IMR-90 (cell line): ENCODE data around the gene PAM16. TPM values are rescaled to one million over a fixed set of nuclear protein-coding genes. Genes with fewer than 3 reads are reported as not detected.

ENCODE experiments used
- ATAC-seq: fragments of 200-7000 bp; cut with Tn5 transposase; 2 replicates; pipeline ENCODE4 v1.9.1; 2020; ENCODE audit warnings: low read depth, mild to moderate bottlenecking, moderate library complexity
- BruUV-seq: library from RNA; stranded (reverse); fragments of 400-500 nt; replicated peaks from 2 replicates; lab custom pipeline; 2021; lab: Mats Ljungman, UMichigan
- CTCF ChIA-PET: fragments of 300-600 bp; formaldehyde crosslinking; extraction: SDS; loops from one replicate; lab custom pipeline; 2021; ENCODE audit warnings: antibody characterized with exemption; lab: Yijun Ruan, JAX
- POLR2A ChIA-PET: fragments of 300-600 bp; sonication (Branson Sonifier 250); formaldehyde crosslinking; loops from one replicate; lab custom pipeline; 2022; ENCODE audit warnings: antibody characterized with exemption; ENCODE audit not compliant: unreplicated experiment; lab: Charles Lee
- DNase-seq: peaks from one replicate; pipeline ENCODE4 v3.0.0; 2013
- H2AFZ ChIP-seq: replicated peaks from 2 replicates; pipeline ENCODE3; 2013; ENCODE audit warnings: low read length, mild to moderate bottlenecking; ENCODE audit not compliant: poor library complexity
- H2AK5ac ChIP-seq: 2 replicates; pipeline ENCODE4 v1.6.1; 2013; ENCODE audit warnings: low read depth, low read length, inconsistent platforms
- H2AK9ac ChIP-seq: replicated peaks from 2 replicates; pipeline ENCODE3; 2013; ENCODE audit warnings: mild to moderate bottlenecking, low read depth, low read length, moderate library complexity; ENCODE audit not compliant: poor library complexity
- H2BK120ac ChIP-seq: 2 replicates; pipeline ENCODE4 v1.6.1; 2013; ENCODE audit warnings: low read depth, low read length, inconsistent platforms
- H2BK15ac ChIP-seq: 3 replicates; pipeline ENCODE4 v1.6.1; 2013; ENCODE audit warnings: low read depth, low read length, inconsistent platforms
- H2BK20ac ChIP-seq: 2 replicates; pipeline ENCODE4 v1.6.1; 2013; ENCODE audit warnings: low read depth, mild to moderate bottlenecking, inconsistent platforms, low read length, moderate library complexity
- H2BK5ac ChIP-seq: 2 replicates; pipeline ENCODE4 v1.6.1; 2013; ENCODE audit warnings: mild to moderate bottlenecking, low read depth, low read length, inconsistent platforms; ENCODE audit not compliant: poor library complexity, severe bottlenecking
- H3K14ac ChIP-seq: replicated peaks from 2 replicates; pipeline ENCODE4 v1.6.1; 2013; ENCODE audit warnings: low read depth, low read length, inconsistent platforms
- H3K18ac ChIP-seq: 2 replicates; pipeline ENCODE4 v1.6.1; 2013; ENCODE audit warnings: low read depth, low read length, control low read depth
- H3K23ac ChIP-seq: 2 replicates; pipeline ENCODE4 v1.6.1; 2013; ENCODE audit warnings: low read depth, low read length, inconsistent platforms
- H3K27ac ChIP-seq: 2 replicates; pipeline ENCODE4 v1.5.1; 2013; ENCODE audit warnings: mild to moderate bottlenecking, control low read depth, low read length; ENCODE audit not compliant: insufficient read depth
- H3K27me3 ChIP-seq: 2 replicates; pipeline ENCODE4 v1.6.1; 2013; ENCODE audit warnings: low read length; ENCODE audit not compliant: control insufficient read depth, insufficient read depth
- H3K36me3 ChIP-seq: 2 replicates; pipeline ENCODE4 v1.6.1; 2013; ENCODE audit warnings: low read length, mixed read lengths; ENCODE audit not compliant: control insufficient read depth, insufficient read depth
- H3K4ac ChIP-seq: 2 replicates; pipeline ENCODE4 v1.6.1; 2013; ENCODE audit warnings: low read depth, low read length, inconsistent platforms
- H3K4me1 ChIP-seq: 2 replicates; pipeline ENCODE4 v1.6.1; 2013; ENCODE audit warnings: low read length, mixed read lengths; ENCODE audit not compliant: control insufficient read depth, insufficient read depth
- H3K4me2 ChIP-seq: 2 replicates; pipeline ENCODE4 v1.6.1; 2013; ENCODE audit warnings: low read depth, mild to moderate bottlenecking, control low read depth, low read length, moderate library complexity
- H3K4me3 ChIP-seq: 2 replicates; pipeline ENCODE4 v1.5.1; 2013; ENCODE audit warnings: low read depth, mild to moderate bottlenecking, control low read depth, low read length, moderate library complexity; ENCODE audit not compliant: insufficient read depth
- H3K56ac ChIP-seq: 2 replicates; pipeline ENCODE4 v1.6.1; 2013; ENCODE audit warnings: low read length, inconsistent platforms; ENCODE audit not compliant: insufficient read depth; ENCODE audit errors: extremely low read depth
- H3K79me1 ChIP-seq, 2 experiments: 2 replicates each; pipeline ENCODE4 v1.6.1; 2013; ENCODE audit warnings: low read length in 2 of 2, inconsistent platforms in 1 of 2, low read depth in 1 of 2
- H3K9ac ChIP-seq: 2 replicates; pipeline ENCODE4 v1.6.1; 2013; ENCODE audit warnings: low read depth, low read length, control low read depth
- H3K9me1 ChIP-seq: 2 replicates; pipeline ENCODE4 v1.6.1; 2013; ENCODE audit warnings: low read length, inconsistent platforms; ENCODE audit not compliant: insufficient read depth
- H3K9me3 ChIP-seq: 2 replicates; pipeline ENCODE4 v1.6.1; 2013; ENCODE audit warnings: low read length; ENCODE audit not compliant: control insufficient read depth, insufficient read depth
- H4K20me1 ChIP-seq: 2 replicates; pipeline ENCODE4 v1.6.1; 2013; ENCODE audit warnings: low read length, inconsistent platforms; ENCODE audit not compliant: insufficient read depth
- H4K5ac ChIP-seq: 2 replicates; pipeline ENCODE4 v1.6.1; 2013; ENCODE audit warnings: mild to moderate bottlenecking, low read depth, low read length, control low read depth
- H4K8ac ChIP-seq, 2 experiments: 2 replicates each; pipeline ENCODE4 v1.6.1; 2013; ENCODE audit warnings: low read depth in 2 of 2, low read length in 2 of 2, control low read depth in 1 of 2, inconsistent platforms in 1 of 2
- H4K91ac ChIP-seq: 2 replicates; pipeline ENCODE4 v1.6.1; 2013; ENCODE audit warnings: low read depth, low read length, inconsistent platforms; ENCODE audit not compliant: insufficient read depth
- BHLHE40 ChIP-seq: fragments of 150-350 bp; IDR thresholded peaks from 2 replicates; pipeline ENCODE4 v1.6.1; 2016; ENCODE audit warnings: mild to moderate bottlenecking, low read depth, low read length
- CEBPB ChIP-seq: IDR thresholded peaks from 2 replicates; pipeline ENCODE4 v1.6.1; 2012; ENCODE audit warnings: low read depth, low read length, improper control_type of control experiment
- CHD1 ChIP-seq: IDR thresholded peaks from 2 replicates; pipeline ENCODE4 v1.6.1; 2012; ENCODE audit warnings: low read depth, low read length, improper control_type of control experiment
- CTCF ChIP-seq: conservative IDR thresholded peaks from 2 replicates; pipeline ENCODE4 v1.5.1; 2012; ENCODE audit warnings: mild to moderate bottlenecking, low read depth, low read length, improper control_type of control experiment
- ELK1 ChIP-seq: fragments of 150-350 bp; IDR thresholded peaks from 2 replicates; pipeline ENCODE4 v1.6.1; 2016; ENCODE audit warnings: low read depth, mild to moderate bottlenecking, low read length, moderate library complexity, borderline replicate concordance
- FOS ChIP-seq: fragments of 150-350 bp; IDR thresholded peaks from 2 replicates; pipeline ENCODE4 v1.6.1; 2016; ENCODE audit warnings: low read depth, low read length
- MAFK ChIP-seq: IDR thresholded peaks from 2 replicates; pipeline ENCODE4 v1.6.1; 2012; ENCODE audit warnings: low read depth, low read length, improper control_type of control experiment
- MAZ ChIP-seq: IDR thresholded peaks from 2 replicates; pipeline ENCODE4 v1.6.1; 2012; ENCODE audit warnings: low read depth, mild to moderate bottlenecking, low read length, improper control_type of control experiment, moderate library complexity, borderline replicate concordance
- MXI1 ChIP-seq: IDR thresholded peaks from 2 replicates; pipeline ENCODE4 v1.6.1; 2012; ENCODE audit warnings: low read depth, mild to moderate bottlenecking, low read length, moderate library complexity, borderline replicate concordance
- POLR2A ChIP-seq: IDR thresholded peaks from 2 replicates; pipeline ENCODE4 v1.6.1; 2012; ENCODE audit warnings: mild to moderate bottlenecking, low read depth, low read length
- RAD21 ChIP-seq: IDR thresholded peaks from 2 replicates; pipeline ENCODE4 v1.6.1; 2012; ENCODE audit warnings: low read length, improper control_type of control experiment
- RCOR1 ChIP-seq: IDR thresholded peaks from 2 replicates; pipeline ENCODE4 v1.6.1; 2012; ENCODE audit warnings: mild to moderate bottlenecking, low read length, improper control_type of control experiment; ENCODE audit not compliant: insufficient replicate concordance
- RFX5 ChIP-seq: IDR thresholded peaks from 2 replicates; pipeline ENCODE4 v1.8.0; 2012; ENCODE audit warnings: low read depth, mild to moderate bottlenecking, low read length, moderate library complexity
- SMC3 ChIP-seq: fragments of 150-350 bp; IDR thresholded peaks from 2 replicates; pipeline ENCODE4 v1.6.1; 2016; ENCODE audit warnings: low read depth, mild to moderate bottlenecking, antibody characterized with exemption, low read length, moderate library complexity
- USF2 ChIP-seq: fragments of 150-350 bp; IDR thresholded peaks from 2 replicates; pipeline ENCODE4 v1.6.1; 2017; ENCODE audit warnings: mild to moderate bottlenecking, antibody characterized with exemption, low read length, low read depth
- WGBS, 2 experiments: methylation state at CpG; one replicate each; pipeline versions ENCODE4 v1.1.5 to v1.1.7; 2013; ENCODE audit warnings: missing lambda C conversion rate in 2 of 2; ENCODE audit not compliant: insufficient read length in 1 of 2; ENCODE audit errors: extremely low coverage in 2 of 2; 5-methylcytosine and 5-hydroxymethylcytosine counted together
- dilution Hi-C: fragments of 300-500 bp; cut with HindIII; formaldehyde crosslinking; loops from one replicate; pipeline ENCODE4 v1.14.3; 2018; ENCODE audit warnings: low sequenced_read_pairs; ENCODE audit not compliant: unreplicated experiment
- in situ Hi-C: fragments of 300-500 bp; cut with MboI; formaldehyde crosslinking; loops from 3 replicates; pipeline ENCODE4 v1.14.3; 2019; ENCODE audit warnings: low sequenced_read_pairs, inconsistent platforms, mixed read lengths
- intact Hi-C: fragments of 100-400 bp; cut with micrococcal nuclease; formaldehyde crosslinking; loops from 2 replicates; pipeline ENCODE4 v1.10.0; 2022
- polyA plus RNA-seq, 3 experiments: library from polyadenylated mRNA; depleted of rRNA; stranded (reverse); fragments of >200 nt; gene quantifications; 2 replicates each; pipeline ENCODE4 v1.2.3, GENCODE V29; 2012; ENCODE audit warnings: low replicate concordance in 1 of 3
- total RNA-seq: library from RNA; depleted of rRNA; stranded (reverse); fragments of >200 nt; gene quantifications from 2 replicates; pipeline ENCODE4 v1.2.3, GENCODE V29; 2012

The PAM16 gene
- total and polyA plus RNA-seq, 2 of the 4 experiments (the other 2 are of a cell fraction) = 17.9 to 48.4 TPM

GRCh38 chr16:4324492-4325252 lies 26.4 kb downstream of the PAM16 start:
- no peak overlapping the region for H2BK15ac ChIP-seq
- H2BK120ac ChIP-seq = no peak overlapping the region
- no peak overlapping the region for H3K56ac ChIP-seq
- peaks cover 22 to 89% of the 10 kb centered on the region in 2 experiments for H3K79me1 ChIP-seq
- peaks cover 17% of the 10 kb centered on the region for H3K9me1 ChIP-seq
- ATAC-seq = no peak
- H3K4ac ChIP-seq = peak overlapping the region; percentile 15; the same call in 1 of the 2 replicates
- no peak overlapping the region for H3K4me3 ChIP-seq
- H2AK9ac ChIP-seq = peak overlapping the region; percentile 48
- peak overlapping the region; percentile 89; the same call in 1 of the 2 replicates for H2AK5ac ChIP-seq
- H3K27me3 ChIP-seq = no peaks in the 10 kb centered on the region
- no peak overlapping the region for H3K23ac ChIP-seq
- H2BK5ac ChIP-seq = no peak overlapping the region
- peak overlapping the region; percentile 10; the same call in 1 of the 2 replicates for H3K27ac ChIP-seq
- no peak for DNase-seq
- intact Hi-C loops = no loop called here
- H3K4me2 ChIP-seq = peak overlapping the region; percentile 48; the same call in 1 of the 2 replicates
- no peak overlapping the region for H2BK20ac ChIP-seq
- H3K18ac ChIP-seq = no peak overlapping the region
- no peak overlapping the region for H2AFZ ChIP-seq
- no peaks in the 10 kb centered on the region; the same call in 1 of the 2 replicates for H3K36me3 ChIP-seq
- WGBS, 2 experiments = 87% methylated on average over 10 of the region's 22 CpGs; no CpG with 5 or more reads in 1 of the 2 experiments
- dilution Hi-C loops = no loop called here
- ChIA-PET CTCF (no interaction called here), POLR2A (no interaction called here)
- no peak overlapping the region for H4K5ac ChIP-seq
- H3K4me1 ChIP-seq = peaks cover 32% of the 10 kb centered on the region
- H3K14ac ChIP-seq = no peak overlapping the region
- H4K20me1 ChIP-seq = peaks cover 81% of the 10 kb centered on the region
- peak overlapping the region; percentile 48; the same call in 1 of the 2 replicates for H3K9ac ChIP-seq
- no TSS peak for BruUV-seq
- in situ Hi-C loops = no loop called here
- no peaks in the 10 kb centered on the region for H3K9me3 ChIP-seq
- H4K91ac ChIP-seq = no peak overlapping the region
- 0 out of 4 replicates have a peak overlapping the region, but pooled peaks of 1 of the 2 experiments have one; percentile 43 for H4K8ac ChIP-seq
- TF ChIP-seq CHD1 (no peak), MAZ (no peak), POLR2A (no peak), ELK1 (no peak), USF2 (no peak), CTCF (no peak), MXI1 (no peak), RFX5 (no peak), FOS (no peak), RCOR1 (no peak), MAFK (no peak), CEBPB (no peak), BHLHE40 (no peak), RAD21 (no peak), SMC3 (no peak)
